Muscle layer of duodenum (tissue), 2 donors: ENCODE results near the gene EWSR1.
A peak's percentile ranks its signal among the peaks of the same experiment; 100 is the strongest.

Source experiments
- H3K27ac ChIP-seq: one replicate; pipeline ENCODE4 v1.7.0; 2013; ENCODE audit warnings: mild to moderate bottlenecking, low read length
- H3K27me3 ChIP-seq: one replicate; pipeline ENCODE4 v1.7.0; 2013; ENCODE audit warnings: low read depth, mild to moderate bottlenecking, control low read depth, low read length
- H3K36me3 ChIP-seq, 2 donors: one replicate each; pipeline ENCODE4 v1.7.0; 2013; ENCODE audit warnings: low read length in 2 of 2, control low read depth in 1 of 2, mild to moderate bottlenecking in 1 of 2; ENCODE audit not compliant: insufficient read depth in 2 of 2, control insufficient read depth in 1 of 2
- H3K4me1 ChIP-seq, 2 donors: one replicate each; pipeline ENCODE4 v1.7.0; 2013; ENCODE audit warnings: low read length in 2 of 2, mild to moderate bottlenecking in 2 of 2, control low read depth in 1 of 2, moderate library complexity in 1 of 2; ENCODE audit not compliant: insufficient read depth in 2 of 2, control insufficient read depth in 1 of 2
- H3K4me3 ChIP-seq, 2 donors: one replicate each; pipeline ENCODE4 v1.7.0; 2013; ENCODE audit warnings: low read length in 2 of 2, low read depth in 1 of 2, mild to moderate bottlenecking in 1 of 2
- H3K9me3 ChIP-seq, 2 donors: one replicate each; pipeline ENCODE4 v1.7.0; 2013; ENCODE audit warnings: low read length in 2 of 2, control low read depth in 1 of 2, mild to moderate bottlenecking in 1 of 2; ENCODE audit not compliant: control insufficient read depth in 1 of 2
- donor health status: healthy.

The EWSR1 gene

DNA sequence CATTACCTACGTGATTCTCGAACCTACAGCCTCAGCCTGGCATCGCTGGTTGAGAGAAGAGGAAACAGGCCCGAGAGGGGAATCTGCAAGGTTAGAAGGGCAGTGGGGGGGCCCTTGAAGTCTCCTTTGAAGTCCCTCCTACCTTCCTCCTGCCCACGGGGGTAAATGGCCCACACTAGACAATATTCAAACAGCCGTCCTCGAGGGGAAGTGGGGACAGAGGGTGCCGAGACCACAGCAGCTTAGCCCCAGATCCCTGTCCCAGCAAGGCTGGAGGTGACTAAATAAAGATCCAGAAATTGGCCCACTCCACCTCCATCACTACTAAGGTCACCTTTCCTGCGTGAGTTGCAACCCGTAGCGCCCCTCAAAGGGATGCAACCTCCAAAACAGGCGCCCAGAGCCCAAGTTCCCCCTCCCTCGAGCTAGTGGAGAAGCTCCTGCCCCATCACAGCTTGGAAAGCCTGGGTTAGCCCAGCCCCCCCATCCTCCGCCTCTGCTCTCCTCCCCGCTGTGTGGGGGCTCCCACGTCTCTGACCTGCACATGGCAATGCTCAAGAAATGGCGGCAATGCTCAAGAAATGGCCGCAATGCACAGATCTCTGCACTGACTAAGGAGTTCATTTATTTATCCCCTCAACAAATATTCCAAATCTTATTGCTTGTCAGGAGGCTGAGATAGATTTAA, 48.2 kb downstream of the EWSR1 start:
- Histone ChIP-seq H3K27ac (no peak overlapping the region), H3K9me3 (no peaks in the 10 kb centered on the region), H3K27me3 (peaks cover 20% of the 10 kb centered on the region), H3K4me3 (peak overlapping the region in 1 of 2 donors; percentile 54), H3K36me3 (no peaks in the 10 kb centered on the region), H3K4me1 (peaks cover under 1 to 42% of the 10 kb centered on the region in 2 donors)

DNA sequence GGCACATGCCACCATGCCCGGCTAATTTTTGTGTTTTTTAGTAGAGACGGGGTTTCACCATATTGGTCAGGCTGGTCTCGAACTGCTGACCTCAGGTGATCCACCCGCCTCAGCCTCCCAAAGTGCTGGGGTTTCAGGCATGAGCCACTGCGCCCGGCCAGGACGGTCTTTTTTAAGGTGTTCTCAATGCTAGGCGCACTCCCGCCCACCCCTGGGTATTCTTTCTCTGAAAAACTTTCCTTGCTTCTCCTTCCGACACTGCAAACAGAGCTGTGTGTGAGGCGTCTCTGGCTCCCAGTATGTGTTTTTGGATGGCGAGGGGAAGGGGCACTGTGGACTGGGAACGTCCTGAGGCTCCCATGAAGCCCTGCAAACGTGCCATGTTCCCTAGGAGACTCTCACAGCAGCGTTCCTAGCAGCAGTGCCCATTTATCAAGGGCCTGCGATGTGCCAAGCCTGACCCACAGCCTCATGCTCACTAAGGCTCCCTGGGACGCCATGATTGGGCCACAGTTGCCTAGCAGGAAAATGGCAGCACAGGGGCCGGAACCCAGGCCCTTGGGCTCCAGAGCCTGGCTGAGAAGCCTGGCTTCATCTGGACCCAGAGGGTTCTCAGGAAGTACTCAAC, 49.9 kb downstream of the EWSR1 start:
- no peak overlapping the region for H3K4me3 ChIP-seq
- no peaks in the 10 kb centered on the region for H3K9me3 ChIP-seq
- H3K4me1 ChIP-seq, result peaks cover 0 to 26% of the 10 kb centered on the region in 2 donors
- no peak overlapping the region for H3K27ac ChIP-seq
- H3K36me3 ChIP-seq, result no peaks in the 10 kb centered on the region
- peaks cover 20% of the 10 kb centered on the region for H3K27me3 ChIP-seq

DNA sequence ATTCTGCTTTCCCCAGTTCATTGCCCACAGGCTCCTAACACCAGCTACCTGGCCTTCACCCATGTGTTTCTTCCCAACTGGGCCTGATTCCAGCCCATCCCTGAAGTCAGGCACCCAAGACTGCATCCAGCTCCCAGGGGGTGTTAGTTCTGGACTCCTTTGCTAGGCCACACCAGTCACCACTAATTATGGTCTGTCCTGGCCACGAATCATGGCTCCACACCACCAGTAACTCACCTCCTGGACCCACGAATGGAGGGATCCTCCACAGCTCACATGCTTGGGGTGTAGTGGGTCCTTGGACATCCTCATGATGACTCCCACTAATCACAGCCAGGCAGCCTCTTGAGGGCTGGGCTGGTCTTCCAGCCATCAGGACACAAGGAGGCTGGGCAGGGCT, 51.0 kb downstream of the EWSR1 start:
- H3K9me3 ChIP-seq, result no peaks in the 10 kb centered on the region
- H3K27me3 ChIP-seq, result peaks cover 13% of the 10 kb centered on the region
- peaks cover 0 to 15% of the 10 kb centered on the region in 2 donors for H3K4me1 ChIP-seq
- no peak overlapping the region for H3K27ac ChIP-seq
- no peaks in the 10 kb centered on the region for H3K36me3 ChIP-seq
- no peak overlapping the region for H3K4me3 ChIP-seq

DNA sequence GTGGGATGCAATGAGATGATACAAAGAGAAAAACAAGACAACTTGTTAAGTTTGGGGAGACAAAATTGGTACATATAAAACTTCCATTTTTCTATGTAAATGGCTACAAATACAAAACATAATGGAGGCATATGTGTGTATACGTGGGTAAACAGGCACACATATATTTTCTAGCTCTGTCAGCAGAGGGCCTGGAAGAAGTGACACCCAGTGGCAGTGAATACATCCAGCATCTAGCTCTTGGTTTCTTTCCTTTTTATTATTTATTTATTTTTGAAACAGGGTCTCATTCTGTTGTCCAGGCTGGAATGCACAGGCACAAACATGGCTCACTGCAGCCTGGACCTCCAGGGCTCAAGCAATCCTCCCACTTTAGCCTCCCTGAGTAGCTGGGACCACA, 52.5 kb downstream of the EWSR1 start:
- no peaks in the 10 kb centered on the region for H3K36me3 ChIP-seq
- no peak overlapping the region for H3K4me3 ChIP-seq
- H3K27ac ChIP-seq, result no peak overlapping the region
- H3K9me3 ChIP-seq, result no peaks in the 10 kb centered on the region
- H3K4me1 ChIP-seq, result peaks cover 0 to 5% of the 10 kb centered on the region in 2 donors
- peaks cover 7% of the 10 kb centered on the region for H3K27me3 ChIP-seq

GRCh38 chr22:29323641-29324040, 55.6 kb downstream of the EWSR1 start:
- Histone ChIP-seq H3K4me3 (no peak overlapping the region), H3K9me3 (no peaks in the 10 kb centered on the region), H3K4me1 (no peaks in the 10 kb centered on the region)

GRCh38 chr22:29325356-29325755, 57.3 kb downstream of the EWSR1 start:
- Histone ChIP-seq H3K4me1 (peaks cover 0 to 3% of the 10 kb centered on the region in 2 donors), H3K27ac (no peak overlapping the region), H3K27me3 (no peaks in the 10 kb centered on the region), H3K36me3 (peaks cover 3 to 39% of the 10 kb centered on the region in 2 donors), H3K4me3 (no peak overlapping the region), H3K9me3 (no peaks in the 10 kb centered on the region)

More at GRCh38 chr22:29323641-29324040, 55.6 kb downstream of the EWSR1 start:
- Histone ChIP-seq H3K27me3 (no peaks in the 10 kb centered on the region), H3K27ac (no peak overlapping the region), H3K36me3 (peaks cover 3 to 22% of the 10 kb centered on the region in 2 donors)

GRCh38 chr22:29325785-29326315, 57.8 kb downstream of the EWSR1 start:
- Histone ChIP-seq H3K4me1 (peaks cover 0 to 7% of the 10 kb centered on the region in 2 donors), H3K27me3 (no peaks in the 10 kb centered on the region), H3K9me3 (no peaks in the 10 kb centered on the region), H3K4me3 (no peak overlapping the region), H3K36me3 (peaks cover 3 to 42% of the 10 kb centered on the region in 2 donors), H3K27ac (no peak overlapping the region)

GRCh38 chr22:29326481-29326880, 58.4 kb downstream of the EWSR1 start:
- no peak overlapping the region for H3K27ac ChIP-seq
- H3K36me3 ChIP-seq, result peaks cover 3 to 48% of the 10 kb centered on the region in 2 donors

DNA sequence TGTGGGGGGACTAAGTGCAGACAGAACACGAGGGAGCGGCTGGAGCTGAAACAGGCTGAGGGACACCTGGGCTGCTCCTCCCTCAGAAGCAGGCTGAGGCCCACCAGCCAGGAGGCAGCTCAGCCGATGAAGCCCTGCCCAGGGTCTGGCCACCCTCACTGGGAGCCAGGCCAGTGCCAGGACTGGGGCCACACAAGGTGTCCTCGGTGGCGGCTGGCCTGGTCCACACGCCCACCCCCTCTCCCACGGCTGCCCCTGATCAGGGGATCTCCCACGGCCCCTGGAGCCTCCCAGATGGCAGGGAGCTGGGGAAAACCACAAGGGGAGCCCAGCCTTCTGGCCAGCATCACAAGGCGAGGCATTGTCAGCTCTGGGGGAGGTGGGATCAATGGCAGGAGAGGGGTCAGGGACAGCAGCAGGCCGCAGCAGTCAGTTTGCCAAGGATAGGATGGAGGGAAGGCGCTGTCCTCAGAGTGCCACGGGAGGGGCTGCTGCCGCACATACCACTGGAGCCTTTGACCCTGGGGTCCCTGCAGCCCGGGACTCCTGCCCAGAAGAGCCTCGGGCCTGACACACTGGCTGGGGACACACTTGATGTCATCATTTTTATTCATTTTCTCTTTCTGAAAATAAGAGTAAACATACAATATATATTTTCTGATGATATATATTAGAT, 59.2 kb downstream of the EWSR1 start:
- H3K36me3 ChIP-seq, result peaks cover 5 to 51% of the 10 kb centered on the region in 2 donors

More at GRCh38 chr22:29326481-29326880, 58.4 kb downstream of the EWSR1 start:
- no peaks in the 10 kb centered on the region for H3K9me3 ChIP-seq
- H3K4me3 ChIP-seq, result no peak overlapping the region
- no peaks in the 10 kb centered on the region for H3K27me3 ChIP-seq
- peaks cover 0 to 11% of the 10 kb centered on the region in 2 donors for H3K4me1 ChIP-seq

DNA sequence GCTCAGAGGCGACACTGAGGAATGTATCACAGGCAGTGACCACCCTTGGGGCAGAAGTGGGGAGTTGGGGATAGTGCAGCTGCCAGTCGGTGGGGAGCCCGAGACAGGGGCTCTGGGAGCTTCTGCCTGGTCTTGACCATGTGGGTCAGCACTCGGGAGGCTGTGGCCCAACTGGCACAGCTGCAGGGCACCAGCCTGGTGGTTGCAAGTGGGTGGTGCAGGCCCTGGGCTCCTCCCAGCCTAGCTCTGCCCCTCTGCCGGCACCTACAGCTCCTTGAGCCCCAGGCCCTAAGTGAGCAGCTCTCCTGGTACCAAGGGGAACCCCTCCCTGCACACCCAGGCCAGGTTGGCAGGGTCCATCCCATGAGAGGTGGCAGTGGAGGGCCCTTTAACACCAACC, 60.0 kb downstream of the EWSR1 start:
- no peak overlapping the region for H3K4me3 ChIP-seq
- no peak overlapping the region for H3K27ac ChIP-seq
- peaks cover 13 to 58% of the 10 kb centered on the region in 2 donors for H3K36me3 ChIP-seq
- peaks cover 0 to 11% of the 10 kb centered on the region in 2 donors for H3K4me1 ChIP-seq
- no peaks in the 10 kb centered on the region for H3K27me3 ChIP-seq
- no peaks in the 10 kb centered on the region for H3K9me3 ChIP-seq

More for the DNA sequence above, 59.2 kb downstream of the EWSR1 start:
- H3K27me3 ChIP-seq, result no peaks in the 10 kb centered on the region
- no peak overlapping the region for H3K4me3 ChIP-seq
- no peaks in the 10 kb centered on the region for H3K9me3 ChIP-seq
- H3K4me1 ChIP-seq, result peaks cover 0 to 11% of the 10 kb centered on the region in 2 donors
- H3K27ac ChIP-seq, result no peak overlapping the region
